CD14-positive monocyte (primary cell): ENCODE results near the gene CCDC188. TPM values are rescaled to one million over a fixed set of nuclear protein-coding genes. Genes with fewer than 3 reads are reported as not detected.

Source experiments
- DNase-seq, 3 donors: peaks; one replicate each; pipeline ENCODE4 v3.0.0-alpha.2; 2011 to 2022
- H2AFZ ChIP-seq: 2 replicates; pipeline ENCODE4 v1.6.0; 2012; ENCODE audit warnings: mild to moderate bottlenecking, low read depth, low read length, inconsistent platforms; ENCODE audit not compliant: insufficient read depth, poor library complexity, severe bottlenecking
- H3K27ac ChIP-seq, 2 donors: 1 replicate in 1 of 2; 2 replicates in 1 of 2; pipeline ENCODE4 v1.5.1; 2012 to 2013; ENCODE audit warnings: low read length in 2 of 2, control low read depth in 1 of 2, inconsistent platforms in 1 of 2, low read depth in 1 of 2, mild to moderate bottlenecking in 1 of 2
- H3K27me3 ChIP-seq, 2 donors: one replicate each; pipeline versions ENCODE4 v1.6.0 to v1.6.1; 2011 to 2013; ENCODE audit warnings: low read length in 2 of 2; ENCODE audit not compliant: control insufficient read depth in 2 of 2, insufficient read depth in 2 of 2
- H3K36me3 ChIP-seq, 2 donors: replicated peaks in 1 of 2; 1 replicate in 1 of 2; 2 replicates in 1 of 2; pipeline versions ENCODE4 v1.5.1 to v1.6.1; 2012 to 2013; ENCODE audit warnings: low read length in 2 of 2, control low read depth in 1 of 2, inconsistent platforms in 1 of 2, mild to moderate bottlenecking in 1 of 2; ENCODE audit not compliant: insufficient read depth in 2 of 2, control insufficient read depth in 1 of 2
- H3K4me1 ChIP-seq, 2 donors: 1 replicate in 1 of 2; 2 replicates in 1 of 2; pipeline versions ENCODE4 v1.5.1 to v1.6.1; 2012 to 2013; ENCODE audit warnings: low read length in 2 of 2, control low read depth in 1 of 2, inconsistent platforms in 1 of 2, mild to moderate bottlenecking in 1 of 2, moderate library complexity in 1 of 2; ENCODE audit not compliant: insufficient read depth in 2 of 2, control insufficient read depth in 1 of 2
- H3K4me2 ChIP-seq: replicated peaks from 2 replicates; pipeline ENCODE3; 2012; ENCODE audit warnings: low read length, moderate library complexity, mild to moderate bottlenecking; ENCODE audit not compliant: poor library complexity, severe bottlenecking; ENCODE audit errors: extremely low read depth
- H3K4me3 ChIP-seq, 3 experiments: fragments of 200-600 bp in 1 of 3; sonication (generic) in 1 of 3; replicated peaks in 1 of 3; 1 replicate in 2 of 3; 2 replicates in 1 of 3; pipeline ENCODE4 v1.5.1; 2011 to 2013; ENCODE audit warnings: low read length in 3 of 3, mild to moderate bottlenecking in 3 of 3, control low read depth in 2 of 3, low read depth in 2 of 3, inconsistent platforms in 1 of 3, moderate library complexity in 1 of 3
- H3K79me2 ChIP-seq: 2 replicates; pipeline ENCODE4 v1.6.0; 2012; ENCODE audit warnings: mild to moderate bottlenecking, control low read depth, inconsistent platforms, low read length, moderate library complexity; ENCODE audit not compliant: insufficient read depth
- H3K9ac ChIP-seq: 2 replicates; pipeline ENCODE4 v1.6.0; 2017; ENCODE audit warnings: low read length, mild to moderate bottlenecking; ENCODE audit not compliant: insufficient read depth, poor library complexity, severe bottlenecking
- H3K9me3 ChIP-seq, 2 donors: replicated peaks in 1 of 2; 1 replicate in 1 of 2; 2 replicates in 1 of 2; pipeline versions ENCODE4 v1.5.1 to v1.6.1; 2012 to 2013; ENCODE audit warnings: low read length in 2 of 2, control low read depth in 1 of 2; ENCODE audit not compliant: control insufficient read depth in 1 of 2, insufficient read depth in 1 of 2
- H4K20me1 ChIP-seq: 2 replicates; pipeline ENCODE4 v1.6.0; 2012; ENCODE audit warnings: mild to moderate bottlenecking, low read length, control low read depth, moderate library complexity; ENCODE audit not compliant: insufficient read depth
- H3K27ac Mint-ChIP-seq, 7 donors: one replicate each; pipeline ENCODE4 v1.8.0; 2020; ENCODE audit warnings: mild to moderate bottlenecking in 7 of 7, mixed read lengths in 7 of 7, moderate library complexity in 6 of 7, inconsistent platforms in 2 of 7
- H3K27me3 Mint-ChIP-seq, 3 donors: one replicate each; pipeline ENCODE4 v1.8.0; 2021 to 2022; ENCODE audit warnings: low read depth in 3 of 3, mild to moderate bottlenecking in 3 of 3, mixed read lengths in 3 of 3, moderate library complexity in 3 of 3, inconsistent platforms in 1 of 3
- H3K36me3 Mint-ChIP-seq, 2 donors: one replicate each; pipeline ENCODE4 v1.8.0; 2020; ENCODE audit warnings: mixed read lengths in 2 of 2, inconsistent platforms in 1 of 2, mild to moderate bottlenecking in 1 of 2
- H3K4me1 Mint-ChIP-seq: one replicate; pipeline ENCODE4 v1.8.0; 2020; ENCODE audit warnings: mild to moderate bottlenecking, mixed read lengths
- H3K4me3 Mint-ChIP-seq, 2 donors: one replicate each; pipeline ENCODE4 v1.8.0; 2020; ENCODE audit warnings: mild to moderate bottlenecking in 2 of 2, mixed read lengths in 2 of 2, moderate library complexity in 1 of 2
- H3K9me3 Mint-ChIP-seq, 7 donors: one replicate each; pipeline ENCODE4 v1.8.0; 2020 to 2022; ENCODE audit warnings: mixed read lengths in 7 of 7, mild to moderate bottlenecking in 6 of 7, moderate library complexity in 6 of 7, inconsistent platforms in 2 of 7
- WGBS: methylation state at CpG from one replicate; pipeline ENCODE4 v1.1.5; 2013; ENCODE audit warnings: missing lambda C conversion rate; ENCODE audit not compliant: insufficient coverage; 5-methylcytosine and 5-hydroxymethylcytosine counted together
- intact Hi-C, 2 donors: fragments of 100-400 bp; cut with micrococcal nuclease; formaldehyde crosslinking; loops; one replicate each; pipeline versions ENCODE4 v1.15.0 to v1.15.1; 2023
- polyA plus RNA-seq, 3 donors: library from polyadenylated mRNA; depleted of rRNA in 1 of 3; unstranded in 2 of 3; stranded (reverse) in 1 of 3; fragments of 300-500 nt in 2 of 3; fragments of >200 nt in 1 of 3; fragmentation: Illumina TruSeq in 2 of 3; gene quantifications; 1 replicate in 2 of 3; 2 replicates in 1 of 3; pipeline ENCODE4 v1.2.3, GENCODE V29; 2012 to 2021
- TF ChIP-seq, protein P1 (sequence below): fragments of 200-600 bp; IDR thresholded peaks from one replicate; pipeline ENCODE4 v1.8.0; 2022; ENCODE audit warnings: antibody characterized with exemption, mild to moderate bottlenecking

CCDC188 gene
- polyA plus RNA-seq, 3 donors = 0.15 TPM; not detected in 2

DNA sequence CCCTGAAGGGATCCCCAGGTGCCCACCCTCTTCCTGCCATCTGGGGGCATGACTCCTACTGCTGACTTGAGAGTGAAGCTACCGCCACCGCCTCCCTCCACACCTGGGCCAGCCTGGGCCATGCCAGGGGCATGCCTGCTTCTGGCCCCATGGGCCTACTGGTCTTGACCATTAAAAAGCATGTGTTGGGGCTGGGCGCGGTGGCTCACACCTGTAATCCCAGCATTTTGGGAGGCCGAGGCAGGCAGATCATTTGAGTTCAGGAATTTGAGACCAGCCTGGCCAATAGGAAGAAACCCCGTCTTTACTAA is 37.7 kb upstream of the CCDC188 start:
- intact Hi-C loops = no loop called here
- Histone ChIP-seq H3K4me3 (no peak overlapping the region), H3K27me3 (no peaks in the 10 kb centered on the region), H3K27ac (no peak overlapping the region), H3K36me3 (no peaks in the 10 kb centered on the region), H3K4me1 (no peaks in the 10 kb centered on the region), H3K4me2 (no peak overlapping the region), H3K9ac (no peak overlapping the region), H3K9me3 (no peaks in the 10 kb centered on the region), H2AFZ (no peak overlapping the region), H3K79me2 (no peaks in the 10 kb centered on the region), H4K20me1 (no peaks in the 10 kb centered on the region)
- peaks cover 0 to 7% (median 2%) of the 10 kb centered on the region in 3 donors for H3K27me3 Mint-ChIP-seq
- no peaks in the 10 kb centered on the region for H3K9me3 Mint-ChIP-seq
- WGBS = 100% methylated on average over 4 of the region's 6 CpGs
- TF ChIP-seq, protein P1, sequence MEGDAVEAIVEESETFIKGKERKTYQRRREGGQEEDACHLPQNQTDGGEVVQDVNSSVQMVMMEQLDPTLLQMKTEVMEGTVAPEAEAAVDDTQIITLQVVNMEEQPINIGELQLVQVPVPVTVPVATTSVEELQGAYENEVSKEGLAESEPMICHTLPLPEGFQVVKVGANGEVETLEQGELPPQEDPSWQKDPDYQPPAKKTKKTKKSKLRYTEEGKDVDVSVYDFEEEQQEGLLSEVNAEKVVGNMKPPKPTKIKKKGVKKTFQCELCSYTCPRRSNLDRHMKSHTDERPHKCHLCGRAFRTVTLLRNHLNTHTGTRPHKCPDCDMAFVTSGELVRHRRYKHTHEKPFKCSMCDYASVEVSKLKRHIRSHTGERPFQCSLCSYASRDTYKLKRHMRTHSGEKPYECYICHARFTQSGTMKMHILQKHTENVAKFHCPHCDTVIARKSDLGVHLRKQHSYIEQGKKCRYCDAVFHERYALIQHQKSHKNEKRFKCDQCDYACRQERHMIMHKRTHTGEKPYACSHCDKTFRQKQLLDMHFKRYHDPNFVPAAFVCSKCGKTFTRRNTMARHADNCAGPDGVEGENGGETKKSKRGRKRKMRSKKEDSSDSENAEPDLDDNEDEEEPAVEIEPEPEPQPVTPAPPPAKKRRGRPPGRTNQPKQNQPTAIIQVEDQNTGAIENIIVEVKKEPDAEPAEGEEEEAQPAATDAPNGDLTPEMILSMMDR = no peak
- no peaks in the 10 kb centered on the region for H3K4me1 Mint-ChIP-seq
- no peak overlapping the region for H3K4me3 Mint-ChIP-seq
- H3K36me3 Mint-ChIP-seq = no peaks in the 10 kb centered on the region
- no peak for DNase-seq
- H3K27ac Mint-ChIP-seq = no peak overlapping the region

DNA sequence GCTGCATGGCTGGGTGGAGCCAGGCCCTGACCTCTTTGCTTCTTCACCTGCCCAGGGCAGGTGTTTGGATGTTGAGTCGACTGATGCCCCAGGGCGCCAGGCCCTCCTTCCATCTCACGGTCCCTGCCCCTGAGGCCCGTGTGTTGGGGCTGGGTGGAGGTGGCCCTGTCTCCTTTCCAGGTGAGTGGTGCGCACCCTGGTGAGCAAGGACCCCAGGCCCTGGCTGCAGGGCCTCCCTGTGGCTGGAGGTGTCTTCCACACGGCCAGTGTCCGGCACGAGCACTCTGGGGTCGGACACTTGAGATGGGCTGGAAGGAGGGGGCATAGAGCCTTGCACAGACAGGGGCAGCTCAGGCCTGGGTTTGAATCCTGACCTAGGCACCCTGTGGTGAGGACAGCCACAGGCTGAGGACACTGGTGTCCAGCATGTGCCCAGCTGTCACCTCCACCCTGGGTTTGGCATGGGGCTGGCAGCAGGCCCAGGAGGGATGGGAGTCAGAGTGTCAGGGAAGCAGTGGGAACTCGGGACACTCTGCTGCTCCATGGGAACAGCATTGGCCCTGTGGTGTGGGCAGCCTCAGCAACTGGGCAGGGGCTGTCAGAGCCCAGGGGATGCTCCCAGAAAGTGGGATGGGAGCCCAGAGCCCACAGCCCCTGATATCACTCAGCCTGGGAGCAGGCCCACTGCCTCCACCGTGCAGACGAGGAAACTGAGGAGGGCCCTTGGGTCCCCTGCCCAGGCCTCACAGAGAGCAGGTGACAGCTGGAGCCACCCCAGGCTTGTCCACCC is 37.1 kb upstream of the CCDC188 start:
- no peaks in the 10 kb centered on the region for H3K27me3 ChIP-seq
- 97% methylated on average over 11 of the region's 12 CpGs for WGBS
- no peak for DNase-seq
- Mint-ChIP-seq H3K4me1 (no peaks in the 10 kb centered on the region), H3K36me3 (no peaks in the 10 kb centered on the region), H3K27ac (no peak overlapping the region), H3K27me3 (peaks cover 0 to 5% (median 2%) of the 10 kb centered on the region in 3 donors), H3K9me3 (no peaks in the 10 kb centered on the region), H3K4me3 (no peak overlapping the region)
- H3K9me3 ChIP-seq = no peaks in the 10 kb centered on the region
- no peak overlapping the region for H3K27ac ChIP-seq
- TF ChIP-seq, protein P1 = no peak
- H3K79me2 ChIP-seq = no peaks in the 10 kb centered on the region
- H2AFZ ChIP-seq = no peak overlapping the region
- H3K9ac ChIP-seq = no peak overlapping the region
- intact Hi-C loops = no loop called here
- no peaks in the 10 kb centered on the region for H3K4me1 ChIP-seq
- no peak overlapping the region for H3K4me2 ChIP-seq
- H3K36me3 ChIP-seq = no peaks in the 10 kb centered on the region
- H3K4me3 ChIP-seq = no peak overlapping the region
- H4K20me1 ChIP-seq = no peaks in the 10 kb centered on the region
